ENCODE data around the gene RALBP1.

DNA sequence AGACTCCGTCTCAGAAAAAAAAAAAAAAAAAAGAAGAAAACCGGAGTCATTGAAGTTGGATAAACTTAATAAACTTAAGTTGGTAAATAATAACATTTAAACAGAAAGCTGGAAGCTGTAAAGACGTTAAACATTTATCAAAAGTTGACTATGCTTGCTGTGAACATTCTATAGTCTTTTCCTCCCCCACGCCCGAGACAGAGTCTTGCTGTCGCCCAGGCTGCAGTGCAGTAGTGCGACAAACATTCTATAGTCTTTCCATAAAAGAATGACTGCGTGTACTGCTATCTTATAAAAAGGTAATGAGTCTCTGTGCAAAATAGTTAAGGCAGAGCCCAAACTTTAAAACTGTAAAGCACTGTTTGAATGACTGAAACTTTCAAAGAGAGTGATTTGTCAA, 93.9 kb downstream of the RALBP1 start:
- TF ChIP-seq, protein P1, sequence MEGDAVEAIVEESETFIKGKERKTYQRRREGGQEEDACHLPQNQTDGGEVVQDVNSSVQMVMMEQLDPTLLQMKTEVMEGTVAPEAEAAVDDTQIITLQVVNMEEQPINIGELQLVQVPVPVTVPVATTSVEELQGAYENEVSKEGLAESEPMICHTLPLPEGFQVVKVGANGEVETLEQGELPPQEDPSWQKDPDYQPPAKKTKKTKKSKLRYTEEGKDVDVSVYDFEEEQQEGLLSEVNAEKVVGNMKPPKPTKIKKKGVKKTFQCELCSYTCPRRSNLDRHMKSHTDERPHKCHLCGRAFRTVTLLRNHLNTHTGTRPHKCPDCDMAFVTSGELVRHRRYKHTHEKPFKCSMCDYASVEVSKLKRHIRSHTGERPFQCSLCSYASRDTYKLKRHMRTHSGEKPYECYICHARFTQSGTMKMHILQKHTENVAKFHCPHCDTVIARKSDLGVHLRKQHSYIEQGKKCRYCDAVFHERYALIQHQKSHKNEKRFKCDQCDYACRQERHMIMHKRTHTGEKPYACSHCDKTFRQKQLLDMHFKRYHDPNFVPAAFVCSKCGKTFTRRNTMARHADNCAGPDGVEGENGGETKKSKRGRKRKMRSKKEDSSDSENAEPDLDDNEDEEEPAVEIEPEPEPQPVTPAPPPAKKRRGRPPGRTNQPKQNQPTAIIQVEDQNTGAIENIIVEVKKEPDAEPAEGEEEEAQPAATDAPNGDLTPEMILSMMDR (IDR thresholded peaks at IDR 0.05), result no peak
- TF ChIP-seq POLR2A (IDR thresholded peaks at IDR 0.05), result no peak

Data from adrenal gland (tissue), 5 donors.